Glutamatergic neuron (in vitro differentiated cells): ENCODE data around the gene PRPF18. TPM values are rescaled to one million over a fixed set of nuclear protein-coding genes. Genes with fewer than 3 reads are reported as not detected.
A peak's percentile ranks its signal among the peaks of the same experiment; 100 is the strongest.

ENCODE experiments used
- DNase-seq: peaks from one replicate; pipeline ENCODE4 v3.0.0; 2022
- H3K27ac Mint-ChIP-seq: one replicate; pipeline ENCODE4 v1.8.0; 2020; ENCODE audit warnings: mild to moderate bottlenecking, mixed read lengths, inconsistent platforms; ENCODE audit not compliant: unreplicated experiment
- H3K27me3 Mint-ChIP-seq: one replicate; pipeline ENCODE4 v1.8.0; 2020; ENCODE audit warnings: mild to moderate bottlenecking, moderate library complexity, mixed read lengths, inconsistent platforms; ENCODE audit not compliant: unreplicated experiment
- H3K36me3 Mint-ChIP-seq: one replicate; pipeline ENCODE4 v1.8.0; 2020; ENCODE audit warnings: mild to moderate bottlenecking, mixed read lengths, inconsistent platforms; ENCODE audit not compliant: unreplicated experiment
- H3K4me1 Mint-ChIP-seq: one replicate; pipeline ENCODE4 v1.8.0; 2020; ENCODE audit warnings: mild to moderate bottlenecking, low read depth, mixed read lengths, inconsistent platforms; ENCODE audit not compliant: unreplicated experiment
- H3K4me3 Mint-ChIP-seq: one replicate; pipeline ENCODE4 v1.8.0; 2020; ENCODE audit warnings: mild to moderate bottlenecking, mixed read lengths, inconsistent platforms; ENCODE audit not compliant: unreplicated experiment
- H3K9me3 Mint-ChIP-seq: one replicate; pipeline ENCODE4 v1.8.0; 2020; ENCODE audit warnings: mild to moderate bottlenecking, moderate library complexity, mixed read lengths, inconsistent platforms; ENCODE audit not compliant: unreplicated experiment
- CTCF ChIP-seq: fragments of 200-600 bp; sonication (generic); IDR thresholded peaks from one replicate; pipeline ENCODE4 v1.5.0; 2021; ENCODE audit not compliant: partially characterized antibody, unreplicated experiment
- total RNA-seq: library from RNA; stranded (reverse); fragmentation: NEBNext Ultra II Directional; extraction: Animal tissue kit (Norgen Biotek cat#: 25700); gene quantifications from one replicate; pipeline ENCODE4 v1.2.1, GENCODE V29; 2021; ENCODE audit not compliant: unreplicated experiment

The PRPF18 gene
- total RNA-seq, 1 donor from 2014 or later: 24.7 TPM

- Mint-ChIP-seq H3K36me3 (peaks cover 7% of the 10 kb centered on the region), H3K9me3 (peaks cover 3% of the 10 kb centered on the region), H3K27me3 (peaks cover 6% of the 10 kb centered on the region), H3K4me1 (peaks cover 15% of the 10 kb centered on the region), H3K27ac (no peak overlapping the region), H3K4me3 (no peak overlapping the region)
- no peak for DNase-seq
- no peak for TF ChIP-seq CTCF
Measured at GRCh38 chr10:13648425-13648824, 61.7 kb downstream of the PRPF18 start.

GRCh38 chr10:13649844-13650520, 63.2 kb downstream of the PRPF18 start:
- Mint-ChIP-seq H3K4me1 (peaks cover 15% of the 10 kb centered on the region), H3K27ac (peak overlapping the region; percentile 25), H3K27me3 (peaks cover 6% of the 10 kb centered on the region), H3K4me3 (no peak overlapping the region), H3K36me3 (peaks cover 7% of the 10 kb centered on the region), H3K9me3 (peaks cover 3% of the 10 kb centered on the region)
- no peak for DNase-seq
- no peak for TF ChIP-seq CTCF

DNA sequence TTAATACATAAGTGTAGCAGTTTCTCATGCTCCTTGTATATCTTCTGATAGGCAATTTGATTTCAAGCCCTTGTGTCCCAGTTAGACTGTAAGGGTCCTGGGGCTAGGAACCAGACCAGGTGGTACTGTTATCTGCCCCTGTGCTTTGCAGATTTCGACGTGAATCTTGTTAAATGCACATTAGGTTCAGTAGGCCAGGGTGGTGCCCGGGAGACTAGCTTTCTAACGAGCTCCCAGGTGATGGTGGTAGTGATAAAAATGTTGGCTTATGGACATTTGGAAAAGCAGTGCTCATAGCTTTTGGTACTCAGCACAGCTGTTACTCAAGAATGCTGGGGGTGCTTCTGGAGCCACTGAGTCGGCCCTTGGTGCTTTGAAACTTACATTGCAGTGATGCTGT, 64.2 kb downstream of the PRPF18 start:
- H3K36me3 Mint-ChIP-seq: peaks cover 7% of the 10 kb centered on the region
- peak overlapping the region; percentile 25 for H3K27ac Mint-ChIP-seq
- peaks cover 3% of the 10 kb centered on the region for H3K9me3 Mint-ChIP-seq
- TF ChIP-seq CTCF: no peak
- no peak overlapping the region for H3K4me3 Mint-ChIP-seq
- H3K4me1 Mint-ChIP-seq: peaks cover 15% of the 10 kb centered on the region
- DNase-seq: no peak
- H3K27me3 Mint-ChIP-seq: peaks cover 6% of the 10 kb centered on the region

GRCh38 chr10:13651969-13652720, 65.4 kb downstream of the PRPF18 start:
- Mint-ChIP-seq H3K9me3 (no peaks in the 10 kb centered on the region), H3K36me3 (no peaks in the 10 kb centered on the region), H3K27ac (no peak overlapping the region), H3K4me1 (peaks cover 8% of the 10 kb centered on the region), H3K4me3 (no peak overlapping the region), H3K27me3 (peaks cover 4% of the 10 kb centered on the region)
- DNase-seq: no peak
- TF ChIP-seq CTCF: no peak

GRCh38 chr10:13652860-13653259, 66.1 kb downstream of the PRPF18 start:
- no peak overlapping the region for H3K4me3 Mint-ChIP-seq
- H3K27me3 Mint-ChIP-seq: peaks cover 4% of the 10 kb centered on the region
- TF ChIP-seq CTCF: no peak
- no peak overlapping the region for H3K27ac Mint-ChIP-seq
- no peak for DNase-seq
- H3K36me3 Mint-ChIP-seq: no peaks in the 10 kb centered on the region
- no peaks in the 10 kb centered on the region for H3K9me3 Mint-ChIP-seq
- H3K4me1 Mint-ChIP-seq: peaks cover 7% of the 10 kb centered on the region
